Adrenal gland (tissue), 12 donors: ENCODE measurements around the gene WNT7B. TPM values are rescaled to one million over a fixed set of nuclear protein-coding genes. Genes with fewer than 3 reads are reported as not detected.
A peak's percentile ranks its signal among the peaks of the same experiment; 100 is the strongest.

Experiments
- DNase-seq, 7 donors: peaks; one replicate each; pipeline ENCODE4 v3.0.0-alpha.2; 2019 to 2020
- H3K27ac ChIP-seq, 5 donors: fragments of 200-600 bp; sonication (generic) in 4 of 5; 1 replicate in 3 of 5; 2 replicates in 2 of 5; pipeline versions ENCODE4 v1.5.1 to v1.8.0; 2016 to 2020; ENCODE audit warnings: mild to moderate bottlenecking in 1 of 5
- H3K27me3 ChIP-seq: fragments of 200-600 bp; 2 replicates; pipeline ENCODE4 v1.8.0; 2021
- H3K36me3 ChIP-seq, 2 donors: fragments of 200-600 bp; replicated peaks in 1 of 2; 1 replicate in 1 of 2; 2 replicates in 1 of 2; pipeline versions ENCODE4 v1.5.1 to v1.8.0; 2018 to 2022
- H3K4me1 ChIP-seq, 2 donors: fragments of 200-600 bp; replicated peaks in 1 of 2; 1 replicate in 1 of 2; 2 replicates in 1 of 2; pipeline versions ENCODE4 v1.5.1 to v1.8.0; 2018 to 2021
- H3K4me3 ChIP-seq, 4 donors: fragments of 200-600 bp; sonication (generic) in 3 of 4; one replicate each; pipeline ENCODE4 v1.5.1; 2016 to 2018
- H3K9me3 ChIP-seq, 3 donors: fragments of 200-600 bp; sonication (generic) in 1 of 3; replicated peaks in 1 of 3; 1 replicate in 2 of 3; 2 replicates in 1 of 3; pipeline versions ENCODE4 v1.5.1 to v1.8.0; 2016 to 2021
- CTCF ChIP-seq, 6 experiments: fragments of 450-650 bp in 4 of 6; fragments of 200-600 bp in 2 of 6; sonication (generic) in 1 of 6; IDR thresholded peaks; 1 replicate in 5 of 6; 2 replicates in 1 of 6; pipeline versions ENCODE4 v1.5.1 to v1.8.0; 2016 to 2021; ENCODE audit warnings: antibody characterized with exemption in 6 of 6, mild to moderate bottlenecking in 2 of 6, moderate library complexity in 1 of 6
- POLR2A ChIP-seq, 2 donors: fragments of 450-650 bp; IDR thresholded peaks; one replicate each; pipeline ENCODE4 v1.6.1; 2017; ENCODE audit warnings: antibody characterized with exemption in 2 of 2, mild to moderate bottlenecking in 2 of 2, moderate library complexity in 1 of 2
- WGBS, 4 donors: extraction: QIAGEN DNeasy Blood & Tissue Kit in 2 of 4; methylation state at CpG; one replicate each; pipeline versions ENCODE4 v1.1.5 to v1.1.7; 2013 to 2017; 5-methylcytosine and 5-hydroxymethylcytosine counted together
- intact Hi-C, 2 donors: fragments of 100-400 bp; cut with DNase I; formaldehyde crosslinking; loops; one replicate each; pipeline versions ENCODE4 v1.14.1 to v1.15.0; 2022 to 2023
- polyA plus RNA-seq, 3 donors: library from polyadenylated mRNA; stranded (reverse); fragments of 200-250 nt in 2 of 3; fragments of 350-450 nt in 1 of 3; fragmentation: Illumina TruSeq in 1 of 3; extraction: RNeasy Lipid Tissue Mini Kit (QIAGEN cat#74804) in 1 of 3; gene quantifications; one replicate each; pipeline ENCODE4 v1.2.3, GENCODE V29; 2013 to 2014
- total RNA-seq, 9 donors: library from RNA; depleted of rRNA in 4 of 9; stranded (reverse); fragments of >200 nt in 4 of 9; fragments of 120-200 nt in 1 of 9; fragmentation: NEBNext Ultra II Directional in 1 of 9; extraction: Animal tissue kit (Norgen Biotek cat#: 25700) in 1 of 9; gene quantifications; one replicate each; pipeline versions ENCODE4 v1.1.0 to v1.2.4, GENCODE V29; 2013 to 2023
- donor health status: healthy with polysubstance abuse.
- donor health status: Bipolar disorder and iron deficiency.
- donor health status: DM: yes; HTN: yes; CAD: no.
- donor health status: DM: no; HTN: no; CAD: no.
- donor health status: DM: no; HTN: no; CAD: no.
- donor health status: DM: yes; HTN: yes; CAD: no.

WNT7B gene
- total and polyA plus RNA-seq, 12 donors, result 0.07 to 0.24 (median 0.15) TPM; not detected in 8

- intact Hi-C loops, result no loop called here
- Histone ChIP-seq H3K4me3 (no peak overlapping the region), H3K36me3 (no peaks in the 10 kb centered on the region), H3K9me3 (no peaks in the 10 kb centered on the region), H3K27me3 (peaks cover 27% of the 10 kb centered on the region), H3K4me1 (no peaks in the 10 kb centered on the region), H3K27ac (no peak overlapping the region)
- TF ChIP-seq CTCF (IDR thresholded peaks at IDR 0.05) (no peak), POLR2A (IDR thresholded peaks at IDR 0.05) (no peak)
- DNase-seq, result no peak
- 81 to 88% (median 85%) methylated on average over 11 to 22 of the region's 22 CpGs for WGBS, 4 donors
These were observed 89.5 kb downstream of the WNT7B start for GRCh38 chr22:45887202-45888131.

- H3K4me3 ChIP-seq, result no peak overlapping the region
- peaks cover 27% of the 10 kb centered on the region for H3K27me3 ChIP-seq
- no peaks in the 10 kb centered on the region for H3K36me3 ChIP-seq
- no peak overlapping the region for H3K27ac ChIP-seq
- peak in 1 of 7 donors; percentile 0 for DNase-seq
- no peaks in the 10 kb centered on the region for H3K4me1 ChIP-seq
- intact Hi-C loops, result no loop called here
- WGBS, 4 donors, result 79 to 86% (median 84%) methylated on average over 6 to 7 of the region's 7 CpGs
- TF ChIP-seq CTCF (IDR thresholded peaks at IDR 0.05) (no peak), POLR2A (IDR thresholded peaks at IDR 0.05) (no peak)
- H3K9me3 ChIP-seq, result no peaks in the 10 kb centered on the region
These were observed 90.4 kb downstream of the WNT7B start for GRCh38 chr22:45886540-45886939.

- no peaks in the 10 kb centered on the region for H3K9me3 ChIP-seq
- H3K4me3 ChIP-seq, result no peak overlapping the region
- whole genome bisulfite sequencing, 4 donors, result 48 to 66% (median 60%) methylated on average over 7 to 21 of the region's 21 CpGs
- H3K27me3 ChIP-seq, result peaks cover 32% of the 10 kb centered on the region
- TF ChIP-seq POLR2A (IDR thresholded peaks at IDR 0.05) (no peak), CTCF (IDR thresholded peaks at IDR 0.05) (no peak)
- H3K4me1 ChIP-seq, result peaks cover 0 to under 1% of the 10 kb centered on the region in 2 donors
- intact Hi-C loops, result no loop called here
- H3K36me3 ChIP-seq, result no peaks in the 10 kb centered on the region
- peak in 1 of 7 donors; percentile 6 for DNase-seq
- no peak overlapping the region for H3K27ac ChIP-seq
These were observed 91.0 kb downstream of the WNT7B start for GRCh38 chr22:45885941-45886395.

- H3K27me3 ChIP-seq, result peaks cover 39% of the 10 kb centered on the region
- H3K36me3 ChIP-seq, result no peaks in the 10 kb centered on the region
- 67 to 78% (median 75%) methylated on average over 10 to 16 of the region's 16 CpGs for WGBS, 4 donors
- H3K27ac ChIP-seq, result no peak overlapping the region
- H3K4me3 ChIP-seq, result no peak overlapping the region
- H3K4me1 ChIP-seq, result peaks cover 0 to 4% of the 10 kb centered on the region in 2 donors
- DNase-seq, result peak in 1 of 7 donors; percentile 3
- intact Hi-C loops, result no loop called here
- H3K9me3 ChIP-seq, result no peaks in the 10 kb centered on the region
- TF ChIP-seq POLR2A (IDR thresholded peaks at IDR 0.05) (no peak), CTCF (IDR thresholded peaks at IDR 0.05) (no peak)
These were observed 91.7 kb downstream of the WNT7B start for GRCh38 chr22:45885171-45885840.
